ENCODE measurements around the gene TXNL4A. TPM values are rescaled to one million over a fixed set of nuclear protein-coding genes. Genes with fewer than 3 reads are reported as not detected.

TXNL4A gene
- total and polyA plus RNA-seq, 4 donors, result 18.0 to 86.2 (median 32.8) TPM

GRCh38 chr18:79942786-79943607 lies 45.4 kb downstream of the TXNL4A start:
- peak; percentile 36 for DNase-seq (ENCODE audit: low spot score)
- Histone ChIP-seq H3K27ac (ENCODE audit: low read depth in 1 of 2, low read length in 2 of 2) (peak overlapping the region; percentile 3 to 47), H3K9ac (ENCODE audit: low read depth in 1 of 2, low read length in 2 of 2) (peak overlapping the region in 1 of 2 donors; percentile 73), H3K9me3 (ENCODE audit: control insufficient read depth in 4 of 4, low read length in 3 of 4) (no peaks in the 10 kb centered on the region), H3K27me3 (ENCODE audit: control insufficient read depth in 4 of 4, insufficient read depth in 4 of 4, low read length in 3 of 4) (no peaks in the 10 kb centered on the region), H3K36me3 (ENCODE audit: control insufficient read depth in 4 of 4, insufficient read depth in 3 of 4, low read depth in 1 of 4, low read length in 3 of 4) (peaks cover 3 to 14% (median 11%) of the 10 kb centered on the region in 4 donors), H3K4me3 (ENCODE audit: low read depth in 1 of 3, low read length in 3 of 3) (no peak overlapping the region), H3K4me1 (ENCODE audit: control insufficient read depth in 4 of 4, insufficient read depth in 4 of 4, low read length in 3 of 4) (peaks cover 53 to 96% (median 92%) of the 10 kb centered on the region in 4 donors)
- 69% methylated on average over 31 of the region's 31 CpGs for WGBS
- no peak for TF ChIP-seq YY1 (IDR thresholded peaks at IDR 0.05)
- no peak for TF ChIP-seq CTCF (IDR thresholded peaks at IDR 0.05; ENCODE audit: low read depth, low read length, missing input control)
- TF ChIP-seq MAX (IDR thresholded peaks at IDR 0.05), result no peak
- TF ChIP-seq JUND (IDR thresholded peaks at IDR 0.05), result no peak
- TF ChIP-seq HNF4G (IDR thresholded peaks at IDR 0.05), result no peak
- TF ChIP-seq SP1 (IDR thresholded peaks at IDR 0.05), result no peak
- no peak for TF ChIP-seq HNF4A (conservative IDR thresholded peaks at IDR 0.05)
- TF ChIP-seq GABPA (IDR thresholded peaks at IDR 0.05 in 1 of 2, conservative IDR thresholded peaks at IDR 0.05 in 1 of 2), result no peak
- TF ChIP-seq FOXA2 (IDR thresholded peaks at IDR 0.05), result no peak
- TF ChIP-seq RAD21 (IDR thresholded peaks at IDR 0.05), result no peak
- TF ChIP-seq ZBTB33 (IDR thresholded peaks at IDR 0.05), result no peak
- TF ChIP-seq ATF3 (IDR thresholded peaks at IDR 0.05), result no peak
- TF ChIP-seq FOXA1 (IDR thresholded peaks at IDR 0.05), result no peak
- no peak for TF ChIP-seq REST (IDR thresholded peaks at IDR 0.05)
- TF ChIP-seq TAF1 (conservative IDR thresholded peaks at IDR 0.05), result no peak
- no peak for TF ChIP-seq EGR1 (IDR thresholded peaks at IDR 0.05; ENCODE audit: low read depth in 2 of 2)
- no peak for TF ChIP-seq NR2F2 (IDR thresholded peaks at IDR 0.05)
- no peak for TF ChIP-seq RXRA (IDR thresholded peaks at IDR 0.05)

All from liver (tissue), 9 donors.